Suprapubic skin (tissue), 4 donors: ENCODE data around the gene IL23A. TPM values are rescaled to one million over a fixed set of nuclear protein-coding genes. Genes with fewer than 3 reads are reported as not detected.
"Not testable (repeated sequence)": the region's sequence is repeated elsewhere in the genome, so short reads cannot be mapped to it uniquely, and the experiment has no call there.

Experiments used
- DNase-seq, 2 donors: peaks; one replicate each; pipeline ENCODE4 v3.0.0-alpha.2; 2019; ENCODE audit warnings: low spot score in 2 of 2
- H3K27ac ChIP-seq: fragments of 200-600 bp; sonication (generic); one replicate; pipeline ENCODE4 v1.5.1; 2019
- H3K27me3 ChIP-seq: fragments of 200-600 bp; sonication (generic); one replicate; pipeline ENCODE4 v1.5.1; 2019
- H3K36me3 ChIP-seq: fragments of 200-600 bp; sonication (generic); one replicate; pipeline ENCODE4 v1.5.1; 2019
- H3K4me1 ChIP-seq: fragments of 200-600 bp; sonication (generic); one replicate; pipeline ENCODE4 v1.5.1; 2019
- H3K4me3 ChIP-seq: fragments of 200-600 bp; sonication (generic); one replicate; pipeline ENCODE4 v1.5.1; 2019; ENCODE audit warnings: mild to moderate bottlenecking
- H3K9me3 ChIP-seq: fragments of 200-600 bp; sonication (generic); one replicate; pipeline ENCODE4 v1.5.1; 2019
- CTCF ChIP-seq, 2 donors: fragments of 200-600 bp in 1 of 2; fragments of 450-650 bp in 1 of 2; sonication (generic) in 1 of 2; IDR thresholded peaks; one replicate each; pipeline ENCODE4 v1.5.1; 2016 to 2019; ENCODE audit warnings: antibody characterized with exemption in 2 of 2, mild to moderate bottlenecking in 1 of 2, moderate library complexity in 1 of 2
- EP300 ChIP-seq: sonication (generic); formaldehyde crosslinking; IDR thresholded peaks from one replicate; pipeline ENCODE4 v1.6.1; 2017; ENCODE audit warnings: antibody characterized with exemption
- POLR2A ChIP-seq, 2 donors: fragments of 450-650 bp; IDR thresholded peaks; one replicate each; pipeline ENCODE4 v1.6.1; 2017; ENCODE audit warnings: antibody characterized with exemption in 2 of 2, mild to moderate bottlenecking in 2 of 2, moderate library complexity in 2 of 2
- POLR2AphosphoS5 ChIP-seq, 3 donors: sonication (generic); formaldehyde crosslinking; IDR thresholded peaks; one replicate each; pipeline ENCODE4 v1.6.1; 2017; ENCODE audit warnings: antibody characterized with exemption in 3 of 3
- WGBS: methylation state at CpG from one replicate; pipeline ENCODE4 v1.1.5; 2018; 5-methylcytosine and 5-hydroxymethylcytosine counted together
- total RNA-seq, 4 donors: library from RNA; depleted of rRNA; stranded (reverse); fragments of >200 nt; gene quantifications; one replicate each; pipeline ENCODE4 v1.1.0, GENCODE V29; 2016

Gene IL23A
- total RNA-seq, 4 donors from 2014 or later, result not detected

- DNase-seq, result no peak
- no peak overlapping the region for H3K4me3 ChIP-seq
- peaks cover 38% of the 10 kb centered on the region for H3K36me3 ChIP-seq
- WGBS, result 93% methylated on average over 3 of the region's 3 CpGs
- H3K27me3 ChIP-seq, result no peaks in the 10 kb centered on the region
- peaks cover 18% of the 10 kb centered on the region for H3K4me1 ChIP-seq
- no peaks in the 10 kb centered on the region for H3K9me3 ChIP-seq
- TF ChIP-seq POLR2AphosphoS5 (IDR thresholded peaks at IDR 0.05), result no peak
- no peak overlapping the region for H3K27ac ChIP-seq
These were observed 21.0 kb upstream of the IL23A start for GRCh38 chr12:56317675-56318074.

DNA sequence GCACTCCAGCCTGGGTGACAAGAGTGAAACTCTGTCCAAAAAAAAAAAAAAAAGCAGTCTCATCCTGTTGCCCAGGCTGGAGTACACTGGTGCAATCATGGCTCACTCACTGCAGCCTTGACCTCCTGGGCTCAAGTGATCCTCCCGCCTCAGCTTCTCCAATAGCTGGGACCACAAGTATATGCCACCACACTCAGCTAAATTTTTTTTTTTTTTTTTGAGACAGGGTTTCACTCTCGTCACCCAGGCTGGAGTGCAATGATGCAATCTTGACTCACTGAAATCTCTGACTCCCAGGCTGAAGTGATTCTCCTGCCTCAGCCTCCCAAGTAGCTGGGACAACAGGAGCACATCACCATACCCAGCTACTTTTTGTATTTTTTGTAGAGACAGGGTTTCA lies 17.7 kb upstream of the IL23A start:
- DNase-seq, result no peak
- 91% methylated on average over 2 of the region's 2 CpGs for WGBS
- no peak for TF ChIP-seq POLR2A (IDR thresholded peaks at IDR 0.05)
- TF ChIP-seq EP300, result no peak
- TF ChIP-seq POLR2AphosphoS5 (IDR thresholded peaks at IDR 0.05), result no peak
- TF ChIP-seq CTCF (IDR thresholded peaks at IDR 0.05), result no peak
- Histone ChIP-seq H3K27ac (no peak overlapping the region), H3K36me3 (peaks cover 65% of the 10 kb centered on the region), H3K4me3 (no peak overlapping the region), H3K27me3 (no peaks in the 10 kb centered on the region), H3K9me3 (no peaks in the 10 kb centered on the region), H3K4me1 (peaks cover 5% of the 10 kb centered on the region)

GRCh38 chr12:56321610-56322009 lies 17.1 kb upstream of the IL23A start:
- not testable (repeated sequence) for H3K27me3 ChIP-seq, DNase-seq, H3K27ac ChIP-seq, H3K4me3 ChIP-seq, H3K4me1 ChIP-seq, H3K9me3 ChIP-seq
- 92% methylated on average over 8 of the region's 8 CpGs for WGBS
- H3K36me3 ChIP-seq, result peaks cover 71% of the 10 kb centered on the region

GRCh38 chr12:56324206-56324605 lies 14.5 kb upstream of the IL23A start:
- Histone ChIP-seq H3K36me3 (peaks cover 85% of the 10 kb centered on the region), H3K4me3 (no peak overlapping the region), H3K27me3 (no peaks in the 10 kb centered on the region), H3K9me3 (no peaks in the 10 kb centered on the region), H3K4me1 (no peaks in the 10 kb centered on the region), H3K27ac (no peak overlapping the region)
- TF ChIP-seq EP300 (no peak), POLR2AphosphoS5 (IDR thresholded peaks at IDR 0.05) (no peak), POLR2A (IDR thresholded peaks at IDR 0.05) (no peak), CTCF (IDR thresholded peaks at IDR 0.05) (no peak)
- 93% methylated on average over 6 of the region's 6 CpGs for WGBS
- no peak for DNase-seq

DNA sequence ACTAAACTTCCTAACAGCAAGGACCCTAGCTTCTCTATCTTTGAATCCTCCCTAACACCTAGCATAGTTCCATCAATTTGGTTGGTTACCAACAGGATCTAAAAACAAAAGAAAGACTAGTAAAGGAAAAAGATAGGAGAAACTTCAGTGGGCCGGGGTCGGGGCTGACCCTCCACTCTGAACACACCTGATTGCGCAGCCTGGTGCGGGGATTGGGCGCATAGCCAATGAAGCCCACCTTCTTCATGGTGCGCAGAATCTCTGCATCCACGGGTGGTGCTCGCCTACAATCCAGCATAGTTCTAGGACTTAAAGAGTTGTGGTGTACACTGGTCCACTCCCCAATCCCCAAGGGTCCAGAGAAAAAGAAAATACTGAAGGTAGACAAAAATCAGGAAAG lies 12.6 kb upstream of the IL23A start:
- Histone ChIP-seq H3K4me3 (no peak overlapping the region), H3K27me3 (no peaks in the 10 kb centered on the region), H3K36me3 (peaks cover 74% of the 10 kb centered on the region), H3K9me3 (no peaks in the 10 kb centered on the region), H3K4me1 (no peaks in the 10 kb centered on the region), H3K27ac (no peak overlapping the region)
- WGBS, result 92% methylated on average over 8 of the region's 8 CpGs
- DNase-seq, result no peak
- no peak for TF ChIP-seq POLR2A (IDR thresholded peaks at IDR 0.05)
- no peak for TF ChIP-seq EP300
- no peak for TF ChIP-seq CTCF (IDR thresholded peaks at IDR 0.05)
- no peak for TF ChIP-seq POLR2AphosphoS5 (IDR thresholded peaks at IDR 0.05)

- TF ChIP-seq CTCF (IDR thresholded peaks at IDR 0.05), result no peak
- no peak for TF ChIP-seq EP300
- no peak for TF ChIP-seq POLR2AphosphoS5 (IDR thresholded peaks at IDR 0.05)
- TF ChIP-seq POLR2A (IDR thresholded peaks at IDR 0.05), result no peak
- no peak overlapping the region for H3K4me3 ChIP-seq
- DNase-seq, result no peak
- no peaks in the 10 kb centered on the region for H3K27me3 ChIP-seq
- 78% methylated on average over 6 of the region's 6 CpGs for WGBS
- H3K9me3 ChIP-seq, result no peaks in the 10 kb centered on the region
- no peaks in the 10 kb centered on the region for H3K4me1 ChIP-seq
- H3K27ac ChIP-seq, result no peak overlapping the region
- peaks cover 71% of the 10 kb centered on the region for H3K36me3 ChIP-seq
These were observed 12.2 kb upstream of the IL23A start for GRCh38 chr12:56326533-56326932.
